ENCODE data around the gene NT5E.

The NT5E gene

DNA sequence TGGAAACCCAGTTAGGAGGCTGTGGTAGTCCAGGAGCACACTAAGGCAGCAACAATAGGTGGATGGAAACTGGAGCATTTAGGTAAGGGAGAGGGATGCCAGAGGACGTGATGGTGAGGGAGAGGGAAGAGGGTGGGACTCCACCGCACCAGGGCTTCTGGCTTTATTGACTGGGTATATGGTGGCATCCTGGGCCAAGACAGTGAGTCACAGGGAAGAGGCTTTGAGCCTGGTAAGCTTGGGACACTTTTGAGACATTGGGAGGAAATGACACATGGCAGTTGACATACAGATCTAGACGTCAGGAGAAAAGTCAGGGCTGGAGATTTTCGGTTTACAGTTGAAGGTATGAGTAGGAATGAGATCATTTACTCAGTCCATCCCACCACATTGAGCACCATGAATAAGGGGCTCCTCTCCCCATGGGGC lies 14.9 kb downstream of the NT5E start:
- TF ChIP-seq TOX (CRISPR knock-in tag; IDR thresholded peaks at IDR 0.05; ENCODE audit: borderline replicate concordance) (peak; percentile 84; the same call in 1 of the 2 replicates), ZFP30 (CRISPR knock-in tag; IDR thresholded peaks at IDR 0.05) (no peak), RARB (CRISPR knock-in tag; IDR thresholded peaks at IDR 0.05) (peak; percentile 44; the same call in 1 of the 2 replicates), ZC3H10 (CRISPR knock-in tag; IDR thresholded peaks at IDR 0.05) (peak; percentile 80; the same call in 1 of the 2 replicates)
- ATAC-seq: peak; percentile 63

- ATAC-seq: no peak
- no peak for TF ChIP-seq ISL1 (CRISPR knock-in tag; IDR thresholded peaks at IDR 0.05)
- TF ChIP-seq, protein P1, sequence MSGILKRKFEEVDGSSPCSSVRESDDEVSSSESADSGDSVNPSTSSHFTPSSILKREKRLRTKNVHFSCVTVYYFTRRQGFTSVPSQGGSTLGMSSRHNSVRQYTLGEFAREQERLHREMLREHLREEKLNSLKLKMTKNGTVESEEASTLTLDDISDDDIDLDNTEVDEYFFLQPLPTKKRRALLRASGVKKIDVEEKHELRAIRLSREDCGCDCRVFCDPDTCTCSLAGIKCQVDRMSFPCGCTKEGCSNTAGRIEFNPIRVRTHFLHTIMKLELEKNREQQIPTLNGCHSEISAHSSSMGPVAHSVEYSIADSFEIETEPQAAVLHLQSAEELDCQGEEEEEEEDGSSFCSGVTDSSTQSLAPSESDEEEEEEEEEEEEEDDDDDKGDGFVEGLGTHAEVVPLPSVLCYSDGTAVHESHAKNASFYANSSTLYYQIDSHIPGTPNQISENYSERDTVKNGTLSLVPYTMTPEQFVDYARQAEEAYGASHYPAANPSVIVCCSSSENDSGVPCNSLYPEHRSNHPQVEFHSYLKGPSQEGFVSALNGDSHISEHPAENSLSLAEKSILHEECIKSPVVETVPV (CRISPR knock-in tag; IDR thresholded peaks at IDR 0.05): no peak
- TF ChIP-seq ZNF565 (CRISPR knock-in tag; conservative IDR thresholded peaks at IDR 0.05; ENCODE audit: low read depth): no peak
- TF ChIP-seq ZFP3 (CRISPR knock-in tag; IDR thresholded peaks at IDR 0.05): no peak
- TF ChIP-seq, protein P2, sequence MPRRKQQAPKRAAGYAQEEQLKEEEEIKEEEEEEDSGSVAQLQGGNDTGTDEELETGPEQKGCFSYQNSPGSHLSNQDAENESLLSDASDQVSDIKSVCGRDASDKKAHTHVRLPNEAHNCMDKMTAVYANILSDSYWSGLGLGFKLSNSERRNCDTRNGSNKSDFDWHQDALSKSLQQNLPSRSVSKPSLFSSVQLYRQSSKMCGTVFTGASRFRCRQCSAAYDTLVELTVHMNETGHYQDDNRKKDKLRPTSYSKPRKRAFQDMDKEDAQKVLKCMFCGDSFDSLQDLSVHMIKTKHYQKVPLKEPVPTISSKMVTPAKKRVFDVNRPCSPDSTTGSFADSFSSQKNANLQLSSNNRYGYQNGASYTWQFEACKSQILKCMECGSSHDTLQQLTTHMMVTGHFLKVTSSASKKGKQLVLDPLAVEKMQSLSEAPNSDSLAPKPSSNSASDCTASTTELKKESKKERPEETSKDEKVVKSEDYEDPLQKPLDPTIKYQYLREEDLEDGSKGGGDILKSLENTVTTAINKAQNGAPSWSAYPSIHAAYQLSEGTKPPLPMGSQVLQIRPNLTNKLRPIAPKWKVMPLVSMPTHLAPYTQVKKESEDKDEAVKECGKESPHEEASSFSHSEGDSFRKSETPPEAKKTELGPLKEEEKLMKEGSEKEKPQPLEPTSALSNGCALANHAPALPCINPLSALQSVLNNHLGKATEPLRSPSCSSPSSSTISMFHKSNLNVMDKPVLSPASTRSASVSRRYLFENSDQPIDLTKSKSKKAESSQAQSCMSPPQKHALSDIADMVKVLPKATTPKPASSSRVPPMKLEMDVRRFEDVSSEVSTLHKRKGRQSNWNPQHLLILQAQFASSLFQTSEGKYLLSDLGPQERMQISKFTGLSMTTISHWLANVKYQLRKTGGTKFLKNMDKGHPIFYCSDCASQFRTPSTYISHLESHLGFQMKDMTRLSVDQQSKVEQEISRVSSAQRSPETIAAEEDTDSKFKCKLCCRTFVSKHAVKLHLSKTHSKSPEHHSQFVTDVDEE (CRISPR knock-in tag; IDR thresholded peaks at IDR 0.05): no peak
- TF ChIP-seq ESRRG (CRISPR knock-in tag; IDR thresholded peaks at IDR 0.05): no peak
- TF ChIP-seq BACH2 (CRISPR knock-in tag; IDR thresholded peaks at IDR 0.05; ENCODE audit: borderline replicate concordance): no peak
- TF ChIP-seq ZNF8 (CRISPR knock-in tag; IDR thresholded peaks at IDR 0.05): no peak
- no peak for TF ChIP-seq ZFP30 (CRISPR knock-in tag; IDR thresholded peaks at IDR 0.05)
Observed at GRCh38 chr6:85465762-85466161, 15.9 kb downstream of the NT5E start.

GRCh38 chr6:85468326-85468725 lies 18.4 kb downstream of the NT5E start:
- no peak for ATAC-seq
- TF ChIP-seq ARNTL (CRISPR knock-in tag; IDR thresholded peaks at IDR 0.05; ENCODE audit: borderline replicate concordance, low read depth) (no peak), ESRRG (CRISPR knock-in tag; IDR thresholded peaks at IDR 0.05) (no peak), GLIS3 (CRISPR knock-in tag; IDR thresholded peaks at IDR 0.05) (no peak), SNAI2 (CRISPR knock-in tag; IDR thresholded peaks at IDR 0.05) (no peak), ZNF70 (CRISPR knock-in tag; IDR thresholded peaks at IDR 0.05) (no peak), ISL1 (CRISPR knock-in tag; IDR thresholded peaks at IDR 0.05) (no peak), ZNF565 (CRISPR knock-in tag; conservative IDR thresholded peaks at IDR 0.05; ENCODE audit: low read depth) (no peak), CREB5 (CRISPR knock-in tag; IDR thresholded peaks at IDR 0.05; ENCODE audit: low read depth) (no peak), OSR1 (CRISPR knock-in tag; IDR thresholded peaks at IDR 0.05) (no peak), TOX (CRISPR knock-in tag; IDR thresholded peaks at IDR 0.05; ENCODE audit: borderline replicate concordance) (no peak), PATZ1 (CRISPR knock-in tag; IDR thresholded peaks at IDR 0.05; ENCODE audit: borderline replicate concordance) (no peak), ZFP3 (CRISPR knock-in tag; IDR thresholded peaks at IDR 0.05) (no peak)
- TF ChIP-seq, protein P2 (CRISPR knock-in tag; IDR thresholded peaks at IDR 0.05): no peak
- TF ChIP-seq, protein P1 (CRISPR knock-in tag; IDR thresholded peaks at IDR 0.05): no peak
- TF ChIP-seq, protein P3, sequence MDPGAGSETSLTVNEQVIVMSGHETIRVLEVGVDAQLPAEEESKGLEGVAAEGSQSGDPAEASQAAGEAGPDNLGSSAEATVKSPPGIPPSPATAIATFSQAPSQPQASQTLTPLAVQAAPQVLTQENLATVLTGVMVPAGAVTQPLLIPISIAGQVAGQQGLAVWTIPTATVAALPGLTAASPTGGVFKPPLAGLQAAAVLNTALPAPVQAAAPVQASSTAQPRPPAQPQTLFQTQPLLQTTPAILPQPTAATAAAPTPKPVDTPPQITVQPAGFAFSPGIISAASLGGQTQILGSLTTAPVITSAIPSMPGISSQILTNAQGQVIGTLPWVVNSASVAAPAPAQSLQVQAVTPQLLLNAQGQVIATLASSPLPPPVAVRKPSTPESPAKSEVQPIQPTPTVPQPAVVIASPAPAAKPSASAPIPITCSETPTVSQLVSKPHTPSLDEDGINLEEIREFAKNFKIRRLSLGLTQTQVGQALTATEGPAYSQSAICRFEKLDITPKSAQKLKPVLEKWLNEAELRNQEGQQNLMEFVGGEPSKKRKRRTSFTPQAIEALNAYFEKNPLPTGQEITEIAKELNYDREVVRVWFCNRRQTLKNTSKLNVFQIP (CRISPR knock-in tag; IDR thresholded peaks at IDR 0.05; ENCODE audit: borderline replicate concordance, low read depth): no peak
